Smooth muscle cell (in vitro differentiated cells): ENCODE measurements around the gene ATP9B. TPM values are rescaled to one million over a fixed set of nuclear protein-coding genes. Genes with fewer than 3 reads are reported as not detected.

ENCODE experiments used
- DNase-seq: peaks from one replicate; lab custom pipeline; 2025; ENCODE audit not compliant: unreplicated experiment; lab: John Stamatoyannopoulos, UW
- H2AFZ ChIP-seq: fragments of 200-600 bp; sonication (generic); 2 replicates; pipeline ENCODE4 v1.6.0; 2016; ENCODE audit warnings: antibody characterized with exemption, low read depth, mild to moderate bottlenecking
- H3F3A ChIP-seq: fragments of 200-600 bp; sonication (generic); 2 replicates; pipeline ENCODE4 v1.6.0; 2017; ENCODE audit warnings: antibody characterized with exemption, low read depth
- H3K27ac ChIP-seq: fragments of 200-600 bp; sonication (generic); 2 replicates; pipeline ENCODE4 v1.5.1; 2016; ENCODE audit warnings: low read depth, mild to moderate bottlenecking
- H3K27me3 ChIP-seq: fragments of 200-600 bp; sonication (generic); 2 replicates; pipeline ENCODE4 v1.6.1; 2016; ENCODE audit warnings: low read depth, mild to moderate bottlenecking
- H3K36me3 ChIP-seq: fragments of 200-600 bp; sonication (generic); 2 replicates; pipeline ENCODE4 v1.5.1; 2016; ENCODE audit warnings: low read depth
- H3K4me1 ChIP-seq: fragments of 200-600 bp; sonication (generic); 2 replicates; pipeline ENCODE4 v1.5.1; 2016; ENCODE audit warnings: low read depth
- H3K4me2 ChIP-seq: fragments of 200-600 bp; sonication (generic); 2 replicates; pipeline ENCODE4 v1.6.0; 2016; ENCODE audit warnings: mild to moderate bottlenecking
- H3K4me3 ChIP-seq: fragments of 200-600 bp; sonication (generic); 2 replicates; pipeline ENCODE4 v1.5.1; 2016; ENCODE audit warnings: mild to moderate bottlenecking
- H3K79me2 ChIP-seq: fragments of 200-600 bp; sonication (generic); 2 replicates; pipeline ENCODE4 v1.6.0; 2016; ENCODE audit warnings: low read depth, mild to moderate bottlenecking
- H3K9ac ChIP-seq: fragments of 200-600 bp; sonication (generic); 2 replicates; pipeline ENCODE4 v1.6.0; 2016; ENCODE audit warnings: low read depth
- H3K9me3 ChIP-seq: fragments of 200-600 bp; sonication (generic); replicated peaks from 2 replicates; pipeline ENCODE4 v1.5.1; 2016; ENCODE audit warnings: low read depth
- H4K20me1 ChIP-seq: fragments of 200-600 bp; sonication (generic); 2 replicates; pipeline ENCODE4 v1.6.0; 2016; ENCODE audit warnings: low read depth
- WGBS: methylation state at CpG from one replicate; pipeline ENCODE4 v1.1.7; 2016; ENCODE audit warnings: low lambda C conversion rate; 5-methylcytosine and 5-hydroxymethylcytosine counted together
- polyA plus RNA-seq: library from polyadenylated mRNA; unstranded; fragments of >200 nt; fragmentation: Nextera tagmentation; extraction: Ambion mirVana; gene quantifications from 2 replicates; pipeline ENCODE4 v1.2.1, GENCODE V29; 2016
- total RNA-seq: library from RNA; depleted of rRNA; stranded (reverse); fragments of >200 nt; gene quantifications from 2 replicates; pipeline ENCODE4 v1.2.3, GENCODE V29; 2014
- TF ChIP-seq, protein P1 (sequence below): fragments of 200-600 bp; sonication (generic); IDR thresholded peaks from 2 replicates; pipeline ENCODE4 v1.5.1; 2017; ENCODE audit warnings: borderline replicate concordance, mild to moderate bottlenecking, antibody characterized with exemption; ENCODE audit not compliant: insufficient read depth, poor library complexity, severe bottlenecking

ATP9B gene
- total and polyA plus RNA-seq, 2 experiments from 2014 or later = 6.1 to 16.4 TPM

DNA sequence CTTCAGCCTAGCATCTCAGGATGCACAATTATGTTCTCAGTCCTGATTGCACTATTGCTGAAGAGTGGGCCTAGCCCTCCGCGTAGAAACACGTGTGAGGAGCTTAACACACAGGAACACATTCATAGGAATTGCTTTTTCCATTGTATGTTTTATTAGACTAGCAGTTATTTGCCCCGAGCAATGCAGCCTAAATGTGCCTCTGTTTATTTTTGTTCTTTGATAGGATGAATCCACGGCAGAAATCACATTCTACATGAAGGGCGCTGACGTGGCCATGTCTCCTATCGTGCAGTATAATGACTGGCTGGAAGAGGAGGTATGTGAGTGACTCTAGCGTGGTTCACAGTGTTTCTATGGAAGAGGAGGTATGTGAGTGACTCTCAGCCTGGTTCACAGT is 260.6 kb downstream of the ATP9B start:
- DNase-seq = no peak
- Histone ChIP-seq H3K4me2 (no peak overlapping the region), H2AFZ (no peak overlapping the region), H3K9ac (no peak overlapping the region), H3F3A (no peaks in the 10 kb centered on the region), H3K9me3 (no peaks in the 10 kb centered on the region), H3K4me3 (no peak overlapping the region), H3K27me3 (no peaks in the 10 kb centered on the region), H3K36me3 (peaks cover 5% of the 10 kb centered on the region), H3K79me2 (no peaks in the 10 kb centered on the region), H3K4me1 (no peaks in the 10 kb centered on the region), H3K27ac (no peak overlapping the region), H4K20me1 (no peaks in the 10 kb centered on the region)
- 96% methylated on average over 9 of the region's 9 CpGs for WGBS
- TF ChIP-seq, protein P1, sequence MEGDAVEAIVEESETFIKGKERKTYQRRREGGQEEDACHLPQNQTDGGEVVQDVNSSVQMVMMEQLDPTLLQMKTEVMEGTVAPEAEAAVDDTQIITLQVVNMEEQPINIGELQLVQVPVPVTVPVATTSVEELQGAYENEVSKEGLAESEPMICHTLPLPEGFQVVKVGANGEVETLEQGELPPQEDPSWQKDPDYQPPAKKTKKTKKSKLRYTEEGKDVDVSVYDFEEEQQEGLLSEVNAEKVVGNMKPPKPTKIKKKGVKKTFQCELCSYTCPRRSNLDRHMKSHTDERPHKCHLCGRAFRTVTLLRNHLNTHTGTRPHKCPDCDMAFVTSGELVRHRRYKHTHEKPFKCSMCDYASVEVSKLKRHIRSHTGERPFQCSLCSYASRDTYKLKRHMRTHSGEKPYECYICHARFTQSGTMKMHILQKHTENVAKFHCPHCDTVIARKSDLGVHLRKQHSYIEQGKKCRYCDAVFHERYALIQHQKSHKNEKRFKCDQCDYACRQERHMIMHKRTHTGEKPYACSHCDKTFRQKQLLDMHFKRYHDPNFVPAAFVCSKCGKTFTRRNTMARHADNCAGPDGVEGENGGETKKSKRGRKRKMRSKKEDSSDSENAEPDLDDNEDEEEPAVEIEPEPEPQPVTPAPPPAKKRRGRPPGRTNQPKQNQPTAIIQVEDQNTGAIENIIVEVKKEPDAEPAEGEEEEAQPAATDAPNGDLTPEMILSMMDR = no peak

DNA sequence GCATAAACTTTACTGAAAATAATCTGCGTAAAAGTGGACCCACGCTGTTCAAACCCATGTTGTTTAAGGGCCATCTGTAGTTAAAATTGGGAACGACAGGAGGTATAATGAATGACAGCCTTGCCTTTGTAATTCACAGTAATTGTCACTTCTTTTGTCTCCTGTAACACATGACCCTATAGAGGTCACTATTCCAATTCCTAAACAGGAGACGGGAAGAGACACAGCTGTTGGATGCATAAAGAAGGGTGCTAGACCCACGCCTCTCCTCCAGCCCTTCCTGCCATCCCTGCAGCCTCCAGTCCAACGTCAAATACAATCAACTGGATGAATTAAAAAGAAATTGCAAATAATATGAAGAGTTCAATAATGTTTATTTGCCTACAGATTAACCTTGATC is 263.5 kb downstream of the ATP9B start:
- H3K9ac ChIP-seq = no peak overlapping the region
- no peak for DNase-seq
- no peaks in the 10 kb centered on the region for H3K79me2 ChIP-seq
- H3K27me3 ChIP-seq = no peaks in the 10 kb centered on the region
- H3K9me3 ChIP-seq = no peaks in the 10 kb centered on the region
- no peak overlapping the region for H3K27ac ChIP-seq
- H3K36me3 ChIP-seq = peaks cover 5% of the 10 kb centered on the region
- H3K4me2 ChIP-seq = no peak overlapping the region
- H2AFZ ChIP-seq = no peak overlapping the region
- no peaks in the 10 kb centered on the region for H3K4me1 ChIP-seq
- 87% methylated on average over 6 of the region's 6 CpGs for WGBS
- H3F3A ChIP-seq = no peaks in the 10 kb centered on the region
- H3K4me3 ChIP-seq = no peak overlapping the region
- TF ChIP-seq, protein P1 = no peak
- H4K20me1 ChIP-seq = no peaks in the 10 kb centered on the region

GRCh38 chr18:79333046-79333445 is 263.9 kb downstream of the ATP9B start:
- Histone ChIP-seq H4K20me1 (no peaks in the 10 kb centered on the region), H2AFZ (no peak overlapping the region), H3K9ac (no peak overlapping the region), H3K27me3 (no peaks in the 10 kb centered on the region), H3K4me3 (no peak overlapping the region), H3K36me3 (peaks cover 5% of the 10 kb centered on the region), H3K27ac (no peak overlapping the region), H3K4me1 (no peaks in the 10 kb centered on the region), H3K4me2 (no peak overlapping the region), H3K79me2 (no peaks in the 10 kb centered on the region), H3K9me3 (no peaks in the 10 kb centered on the region), H3F3A (no peaks in the 10 kb centered on the region)
- TF ChIP-seq, protein P1 = no peak
- no peak for DNase-seq
- 96% methylated on average over 6 of the region's 6 CpGs for WGBS

GRCh38 chr18:79334496-79335233 is 265.5 kb downstream of the ATP9B start:
- no peak overlapping the region for H2AFZ ChIP-seq
- H3K36me3 ChIP-seq = peaks cover 5% of the 10 kb centered on the region

More at GRCh38 chr18:79334496-79335233, 265.5 kb downstream of the ATP9B start:
- Histone ChIP-seq H3K27ac (no peak overlapping the region), H3K9ac (no peak overlapping the region), H3K4me1 (no peaks in the 10 kb centered on the region), H3K4me2 (no peak overlapping the region), H3K9me3 (no peaks in the 10 kb centered on the region), H4K20me1 (no peaks in the 10 kb centered on the region), H3K27me3 (no peaks in the 10 kb centered on the region), H3K79me2 (no peaks in the 10 kb centered on the region), H3K4me3 (no peak overlapping the region), H3F3A (no peaks in the 10 kb centered on the region)
- TF ChIP-seq, protein P1 = no peak
- DNase-seq = no peak
- WGBS = 92% methylated on average over 29 of the region's 29 CpGs
